ENCODE results near the gene NRIP1. TPM values are rescaled to one million over a fixed set of nuclear protein-coding genes. Genes with fewer than 3 reads are reported as not detected.

NRIP1 gene
- total RNA-seq, 1 experiment from 2014 or later, result 29.6 TPM

DNA sequence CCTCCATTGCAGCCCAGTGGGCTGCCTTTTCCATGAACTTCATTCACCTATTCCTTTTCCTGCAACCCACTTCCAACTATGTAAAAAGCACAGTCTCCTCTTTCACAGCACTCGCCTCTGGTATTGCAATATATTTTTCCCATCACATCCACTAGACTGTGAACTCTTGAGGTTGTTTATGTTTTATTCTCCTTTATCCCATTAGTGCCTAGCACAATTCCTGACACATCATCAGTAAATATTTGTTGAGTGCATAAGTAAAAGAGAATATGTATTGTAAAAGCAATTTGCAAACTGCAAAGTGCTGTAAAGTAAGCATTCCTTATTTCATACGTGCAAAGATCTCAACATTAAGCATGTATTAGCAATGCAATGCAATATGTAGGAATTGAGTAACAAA is 27.9 kb upstream of the NRIP1 start:
- Histone ChIP-seq H3K79me2 (ENCODE audit: insufficient read depth, low read length) (no peaks in the 10 kb centered on the region), H3K9me2 (ENCODE audit: insufficient read depth) (no peaks in the 10 kb centered on the region), H3K4me3 (replicated peaks in 1 of 2; ENCODE audit: low read depth in 1 of 2, low read length in 2 of 2) (no peak overlapping the region), H3K9me3 (ENCODE audit: control insufficient read depth in 1 of 2, insufficient read depth in 1 of 2, low read depth in 1 of 2, low read length in 2 of 2) (0 out of 4 replicates have a peak, but pooled peaks cover 0 to 3% of the 10 kb centered on the region in 2 experiments), H3K4me1 (ENCODE audit: control insufficient read depth in 1 of 2, insufficient read depth in 2 of 2, low read length in 2 of 2) (no peaks in the 10 kb centered on the region), H3K27ac (ENCODE audit: low read depth, low read length) (no peak overlapping the region), H4K20me1 (ENCODE audit: insufficient read depth) (no peaks in the 10 kb centered on the region), H3K36me3 (ENCODE audit: control insufficient read depth in 1 of 2, insufficient read depth in 2 of 2, low read length in 2 of 2) (no peaks in the 10 kb centered on the region), H3K4me2 (ENCODE audit: low read length) (no peak overlapping the region), H2AFZ (ENCODE audit: low read depth, low read length, poor library complexity, severe bottlenecking) (no peak overlapping the region), H3K27me3 (ENCODE audit: insufficient read depth, low read length) (no peaks in the 10 kb centered on the region), H3K9ac (ENCODE audit: low read length) (no peak overlapping the region)
- no peak for TF ChIP-seq SIN3A (IDR thresholded peaks at IDR 0.05; ENCODE audit: low read depth)
- TF ChIP-seq POLR2A (IDR thresholded peaks at IDR 0.05; ENCODE audit: borderline replicate concordance, extremely low read depth, insufficient read depth, insufficient read length), result no peak
- no peak for TF ChIP-seq TCF7L2 (IDR thresholded peaks at IDR 0.05; ENCODE audit: borderline replicate concordance, extremely low read depth, insufficient read depth, insufficient read length)
- TF ChIP-seq SRF (IDR thresholded peaks at IDR 0.05; ENCODE audit: low read depth), result no peak
- no peak for TF ChIP-seq RAD21 (IDR thresholded peaks at IDR 0.05; ENCODE audit: low read depth)
- TF ChIP-seq EZH2phosphoT487 (IDR thresholded peaks at IDR 0.05; ENCODE audit: borderline replicate concordance), result no peak
- TF ChIP-seq EGR1 (IDR thresholded peaks at IDR 0.05; ENCODE audit: low read depth), result no peak
- TF ChIP-seq CEBPB (IDR thresholded peaks at IDR 0.05; ENCODE audit: low read depth), result no peak
- TF ChIP-seq JUND (IDR thresholded peaks at IDR 0.05), result no peak
- no peak for TF ChIP-seq ZFX (IDR thresholded peaks at IDR 0.05)
- no peak for TF ChIP-seq YY1 (IDR thresholded peaks at IDR 0.05; ENCODE audit: extremely low read depth, insufficient replicate concordance, low read depth, low read length)
- no peak for TF ChIP-seq EZH2 (IDR thresholded peaks at IDR 0.05)
- TF ChIP-seq ELF1 (IDR thresholded peaks at IDR 0.05; ENCODE audit: borderline replicate concordance, low read depth), result no peak
- no TSS peak for BruUV-seq (replicated peaks)
- intact Hi-C loops (cut with micrococcal nuclease), result no loop called here
- RAD21 ChIA-PET (ENCODE audit: low non-redundant PET in 1 of 2, low total read pairs in 2 of 2, uncharacterized antibody in 2 of 2, unreplicated experiment in 2 of 2), result no interaction called here
- POLR2A ChIA-PET, result no interaction called here
- no peak for ATAC-seq
- CTCF ChIA-PET, result no interaction called here
- DNase-seq (ENCODE audit: low read depth, low spot score), result no peak

DNA sequence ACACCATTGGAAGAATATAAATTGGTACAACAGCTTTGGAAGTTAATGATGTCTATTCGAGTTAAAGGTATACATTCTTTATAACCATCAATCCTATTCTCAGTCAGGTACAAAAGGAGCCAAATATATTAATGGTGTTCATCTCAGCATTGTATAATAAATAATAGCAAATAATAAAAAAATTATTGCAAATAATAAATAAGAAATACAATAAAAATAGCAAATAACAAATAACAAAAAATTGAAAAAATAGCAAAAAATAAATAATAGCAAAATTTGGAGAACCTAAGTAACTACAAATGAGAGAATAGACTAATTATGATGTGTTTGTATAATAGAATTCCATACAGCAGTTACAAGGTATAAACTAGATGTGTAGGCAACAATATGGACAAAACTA is 25.6 kb upstream of the NRIP1 start:
- no peaks in the 10 kb centered on the region for H3K79me2 ChIP-seq (ENCODE audit: insufficient read depth, low read length)
- H3K4me3 ChIP-seq (replicated peaks in 1 of 2; ENCODE audit: low read depth in 1 of 2, low read length in 2 of 2), result no peak overlapping the region
- TF ChIP-seq SRF (IDR thresholded peaks at IDR 0.05; ENCODE audit: low read depth), result no peak
- TF ChIP-seq CEBPB (IDR thresholded peaks at IDR 0.05; ENCODE audit: low read depth), result no peak
- no peak for TF ChIP-seq EZH2 (IDR thresholded peaks at IDR 0.05)
- TF ChIP-seq RAD21 (IDR thresholded peaks at IDR 0.05; ENCODE audit: low read depth), result no peak
- H2AFZ ChIP-seq (ENCODE audit: low read depth, low read length, poor library complexity, severe bottlenecking), result no peak overlapping the region
- no peaks in the 10 kb centered on the region for H3K4me1 ChIP-seq (ENCODE audit: control insufficient read depth in 1 of 2, insufficient read depth in 2 of 2, low read length in 2 of 2)
- no peaks in the 10 kb centered on the region for H3K9me2 ChIP-seq (ENCODE audit: insufficient read depth)
- no peak overlapping the region for H3K27ac ChIP-seq (ENCODE audit: low read depth, low read length)
- ChIA-PET POLR2A (no interaction called here), CTCF (no interaction called here), RAD21 (ENCODE audit: low non-redundant PET in 1 of 2, low total read pairs in 2 of 2, uncharacterized antibody in 2 of 2, unreplicated experiment in 2 of 2) (no interaction called here)
- intact Hi-C loops (cut with micrococcal nuclease), result no loop called here
- BruUV-seq (replicated peaks), result no TSS peak
- 0 out of 4 replicates have a peak, but pooled peaks cover 0 to 3% of the 10 kb centered on the region in 2 experiments for H3K9me3 ChIP-seq (ENCODE audit: control insufficient read depth in 1 of 2, insufficient read depth in 1 of 2, low read depth in 1 of 2, low read length in 2 of 2)
- no peaks in the 10 kb centered on the region for H4K20me1 ChIP-seq (ENCODE audit: insufficient read depth)
- no peak overlapping the region for H3K4me2 ChIP-seq (ENCODE audit: low read length)
- H3K27me3 ChIP-seq (ENCODE audit: insufficient read depth, low read length), result no peaks in the 10 kb centered on the region
- no peak overlapping the region for H3K9ac ChIP-seq (ENCODE audit: low read length)
- no peak for ATAC-seq
- no peaks in the 10 kb centered on the region for H3K36me3 ChIP-seq (ENCODE audit: control insufficient read depth in 1 of 2, insufficient read depth in 2 of 2, low read length in 2 of 2)
- DNase-seq (ENCODE audit: low read depth, low spot score), result no peak

All from HCT116 (cell line).